ENCODE results near the gene ZSCAN5A. TPM values are rescaled to one million over a fixed set of nuclear protein-coding genes. Genes with fewer than 3 reads are reported as not detected.
"Not testable (repeated sequence)": the region's sequence is repeated elsewhere in the genome, so short reads cannot be mapped to it uniquely, and the experiment has no call there.

ZSCAN5A gene
- total and polyA plus RNA-seq, 9 of the 15 experiments (the other 6 are each of a cell fraction or from before 2014, with no cell fraction given), result 5.8 to 15.3 (median 11.8) TPM

DNA sequence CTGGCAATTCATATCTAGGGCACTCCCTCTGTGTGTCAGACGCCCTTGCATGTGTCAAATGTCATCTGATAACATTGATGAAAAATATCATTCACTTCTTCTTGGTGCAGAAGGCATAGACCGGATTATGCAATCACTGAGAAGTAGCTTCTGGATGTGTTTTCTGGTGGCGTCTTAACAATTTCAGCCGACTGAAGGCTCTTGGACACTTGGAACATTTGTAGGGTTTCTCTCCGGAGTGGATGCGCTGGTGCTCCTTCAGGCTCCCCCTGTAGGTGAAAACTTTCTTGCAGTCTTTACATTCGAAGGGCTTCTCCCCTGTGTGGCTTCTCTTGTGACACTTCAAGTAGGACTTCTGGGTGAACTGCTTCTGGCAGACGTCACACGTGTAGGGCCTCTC is 93.2 kb downstream of the ZSCAN5A start:
- H3K27ac ChIP-seq (ENCODE audit: extremely low read depth, low read depth, low read length); in situ Hi-C loops (cut with MboI); CTCF ChIA-PET (ENCODE audit: low intra/inter-chr PET ratio); H3K9me1 ChIP-seq (ENCODE audit: control insufficient read depth, insufficient read depth, low read length); H3K9ac ChIP-seq (ENCODE audit: insufficient read depth in 1 of 2, low read depth in 2 of 2, low read length in 2 of 2); POLR2A ChIA-PET; H4K20me1 ChIP-seq (replicated peaks; ENCODE audit: control insufficient read depth, insufficient read depth, low read length); H3K79me2 ChIP-seq (ENCODE audit: control insufficient read depth, insufficient read depth, low read length); H3K4me2 ChIP-seq (ENCODE audit: insufficient read depth, low read length); H3K9me3 ChIP-seq (replicated peaks; ENCODE audit: control insufficient read depth, insufficient read depth, low read depth, low read length); H3K4me3 ChIP-seq; intact Hi-C loops (cut with micrococcal nuclease); H2AFZ ChIP-seq (ENCODE audit: low read depth, low read length); H3K4me1 ChIP-seq (replicated peaks in 1 of 2; ENCODE audit: control insufficient read depth in 2 of 2, insufficient read depth in 2 of 2, low read length in 2 of 2); H3K36me3 ChIP-seq (ENCODE audit: control insufficient read depth, insufficient read depth, low read length); BruUV-seq (replicated peaks); TF ChIP-seq CEBPG (CRISPR knock-in tag; IDR thresholded peaks at IDR 0.05); ATF3 (CRISPR knock-in tag; conservative IDR thresholded peaks at IDR 0.05): not testable (repeated sequence)
- peak in 3 of 4 experiments; percentile 17 to 41 (median 22) for DNase-seq (ENCODE audit: extremely low read depth in 1 of 4, low spot score in 3 of 4)
- 33% methylated on average over 9 of the region's 9 CpGs for WGBS (ENCODE audit: insufficient coverage, low coverage, missing lambda C conversion rate)
- peak; percentile 89 for FAIRE-seq
- peak; percentile 84 for ATAC-seq
- H3K27me3 ChIP-seq (ENCODE audit: control insufficient read depth in 2 of 2, insufficient read depth in 2 of 2, low read length in 2 of 2), result peaks cover 0 to 16% of the 10 kb centered on the region in 2 experiments; a peak in 2 of 5 replicates
- TF ChIP-seq, protein P1, sequence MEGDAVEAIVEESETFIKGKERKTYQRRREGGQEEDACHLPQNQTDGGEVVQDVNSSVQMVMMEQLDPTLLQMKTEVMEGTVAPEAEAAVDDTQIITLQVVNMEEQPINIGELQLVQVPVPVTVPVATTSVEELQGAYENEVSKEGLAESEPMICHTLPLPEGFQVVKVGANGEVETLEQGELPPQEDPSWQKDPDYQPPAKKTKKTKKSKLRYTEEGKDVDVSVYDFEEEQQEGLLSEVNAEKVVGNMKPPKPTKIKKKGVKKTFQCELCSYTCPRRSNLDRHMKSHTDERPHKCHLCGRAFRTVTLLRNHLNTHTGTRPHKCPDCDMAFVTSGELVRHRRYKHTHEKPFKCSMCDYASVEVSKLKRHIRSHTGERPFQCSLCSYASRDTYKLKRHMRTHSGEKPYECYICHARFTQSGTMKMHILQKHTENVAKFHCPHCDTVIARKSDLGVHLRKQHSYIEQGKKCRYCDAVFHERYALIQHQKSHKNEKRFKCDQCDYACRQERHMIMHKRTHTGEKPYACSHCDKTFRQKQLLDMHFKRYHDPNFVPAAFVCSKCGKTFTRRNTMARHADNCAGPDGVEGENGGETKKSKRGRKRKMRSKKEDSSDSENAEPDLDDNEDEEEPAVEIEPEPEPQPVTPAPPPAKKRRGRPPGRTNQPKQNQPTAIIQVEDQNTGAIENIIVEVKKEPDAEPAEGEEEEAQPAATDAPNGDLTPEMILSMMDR (IDR thresholded peaks at IDR 0.05 in 2 of 3, conservative IDR thresholded peaks at IDR 0.05 in 1 of 3; ENCODE audit: insufficient read depth in 2 of 3, low read depth in 1 of 3, low read length in 3 of 3), result peak; percentile 44 to 52 (median 49)
- TF ChIP-seq RAD21 (CRISPR knock-in tag; conservative IDR thresholded peaks at IDR 0.05 in 1 of 2, IDR thresholded peaks at IDR 0.05 in 1 of 2) (peak in 1 of 2 experiments; percentile 36; a peak in 2 of 4 replicates), CEBPG (tag; conservative IDR thresholded peaks at IDR 0.05 in 1 of 2, IDR thresholded peaks at IDR 0.05 in 1 of 2) (peak; percentile 59 to 79; a peak in 3 of 4 replicates), MEIS2 (IDR thresholded peaks at IDR 0.05; ENCODE audit: partially characterized antibody) (peak; percentile 32), ATF3 (IDR thresholded peaks at IDR 0.05) (peak; percentile 33), IRF9 (tag; IDR thresholded peaks at IDR 0.05) (0 out of 2 replicates have a peak, but pooled peaks have one; percentile 17), CEBPB (tag; IDR thresholded peaks at IDR 0.05) (peak; percentile 87), ZNF24 (IDR thresholded peaks at IDR 0.05) (peak; percentile 54; the same call in 1 of the 2 replicates)

Data from K562 (cell line).